B cell (primary cell): ENCODE measurements around the gene DNAH3. TPM values are rescaled to one million over a fixed set of nuclear protein-coding genes. Genes with fewer than 3 reads are reported as not detected.

ENCODE experiments used
- ATAC-seq: fragments of 200-7000 bp; cut with Tn5 transposase; one replicate; pipeline ENCODE4 v1.10.0; 2021; ENCODE audit warnings: low read depth, mild to moderate bottlenecking, moderate number of reproducible peaks, moderate library complexity
- CTCF ChIA-PET: fragments of 350-600 bp; sonication (Branson Sonifier 250); formaldehyde crosslinking; loops from one replicate; lab custom pipeline; 2021; ENCODE audit warnings: antibody characterized with exemption, inconsistent platforms; lab: Charles Lee
- POLR2A ChIA-PET: fragments of 350-600 bp; sonication (Branson Sonifier 250); formaldehyde crosslinking; loops from one replicate; lab custom pipeline; 2021; ENCODE audit warnings: antibody characterized with exemption; lab: Charles Lee
- DNase-seq: peaks from one replicate; pipeline ENCODE4 v3.0.0; 2013
- H2AFZ ChIP-seq: 2 replicates; pipeline ENCODE4 v1.6.1; 2012; ENCODE audit warnings: mild to moderate bottlenecking, low read depth, low read length; ENCODE audit not compliant: insufficient read depth, poor library complexity, severe bottlenecking
- H3K27ac ChIP-seq, 2 donors: 1 replicate in 1 of 2; 2 replicates in 1 of 2; pipeline ENCODE4 v1.5.1; 2012 to 2013; ENCODE audit warnings: low read length in 2 of 2, mild to moderate bottlenecking in 2 of 2, moderate library complexity in 1 of 2
- H3K27me3 ChIP-seq, 4 experiments: fragments of 200-600 bp in 1 of 4; sonication (generic) in 1 of 4; replicated peaks in 1 of 4; 1 replicate in 2 of 4; 2 replicates in 2 of 4; pipeline versions ENCODE4 v1.6.1 to v1.7.0; 2013 to 2016; ENCODE audit warnings: low read length in 3 of 4, mild to moderate bottlenecking in 2 of 4, mixed read lengths in 1 of 4, moderate library complexity in 1 of 4; ENCODE audit not compliant: insufficient read depth in 4 of 4, control insufficient read depth in 3 of 4; ENCODE audit errors: control extremely low read depth in 1 of 4
- H3K36me3 ChIP-seq, 2 experiments: replicated peaks in 1 of 2; 1 replicate in 1 of 2; 2 replicates in 1 of 2; pipeline versions ENCODE4 v1.6.1 to v1.7.1; 2013; ENCODE audit warnings: low read length in 1 of 2; ENCODE audit not compliant: insufficient read depth in 2 of 2, control insufficient read depth in 1 of 2; ENCODE audit errors: control extremely low read depth in 1 of 2, extremely low read depth in 1 of 2
- H3K4me1 ChIP-seq, 2 donors: fragments of 200-600 bp in 1 of 2; sonication (generic) in 1 of 2; 1 replicate in 1 of 2; 2 replicates in 1 of 2; pipeline versions ENCODE4 v1.5.1 to v1.6.1; 2013 to 2017; ENCODE audit warnings: low read length in 2 of 2; ENCODE audit not compliant: control insufficient read depth in 2 of 2, insufficient read depth in 2 of 2
- H3K4me2 ChIP-seq: replicated peaks from 2 replicates; pipeline ENCODE3; 2012; ENCODE audit warnings: mild to moderate bottlenecking, low read depth, low read length; ENCODE audit not compliant: poor library complexity, severe bottlenecking
- H3K4me3 ChIP-seq, 5 experiments: fragments of 200-600 bp in 1 of 5; sonication (generic) in 1 of 5; 1 replicate in 3 of 5; 2 replicates in 2 of 5; pipeline versions ENCODE4 v1.5.1 to v1.7.0; 2011 to 2016; ENCODE audit warnings: low read length in 4 of 5, mild to moderate bottlenecking in 4 of 5, low read depth in 2 of 5, control low read depth in 1 of 5, moderate library complexity in 1 of 5; ENCODE audit not compliant: insufficient read depth in 1 of 5; ENCODE audit errors: control extremely low read depth in 1 of 5, extremely low read depth in 1 of 5
- H3K79me2 ChIP-seq: fragments of 200-600 bp; sonication (generic); one replicate; pipeline ENCODE4 v1.6.0; 2016; ENCODE audit warnings: low read length; ENCODE audit not compliant: control insufficient read depth, insufficient read depth
- H3K9ac ChIP-seq: fragments of 200-600 bp; sonication (generic); 2 replicates; pipeline ENCODE4 v1.6.1; 2017; ENCODE audit warnings: mild to moderate bottlenecking, low read length, moderate library complexity
- H3K9me3 ChIP-seq, 3 donors: one replicate each; pipeline versions ENCODE4 v1.6.1 to v1.7.1; 2013; ENCODE audit warnings: low read length in 2 of 3; ENCODE audit not compliant: control insufficient read depth in 2 of 3, insufficient read depth in 1 of 3; ENCODE audit errors: control extremely low read depth in 1 of 3
- H4K20me1 ChIP-seq: 2 replicates; pipeline ENCODE4 v1.6.0; 2012; ENCODE audit warnings: mild to moderate bottlenecking, low read length; ENCODE audit not compliant: insufficient read depth, control insufficient read depth, poor library complexity, severe bottlenecking
- H3K27ac Mint-ChIP-seq: one replicate; pipeline ENCODE4 v1.8.0; 2021; ENCODE audit warnings: mixed read lengths
- H3K27me3 Mint-ChIP-seq: one replicate; pipeline ENCODE4 v1.8.0; 2021; ENCODE audit warnings: mixed read lengths
- H3K4me1 Mint-ChIP-seq: one replicate; pipeline ENCODE4 v1.8.0; 2021; ENCODE audit warnings: mixed read lengths
- H3K4me3 Mint-ChIP-seq: one replicate; pipeline ENCODE4 v1.8.0; 2021; ENCODE audit warnings: mixed read lengths
- H3K9me3 Mint-ChIP-seq: one replicate; pipeline ENCODE4 v1.8.0; 2022; ENCODE audit warnings: mixed read lengths; ENCODE audit not compliant: insufficient read depth
- EZH2 ChIP-seq: IDR thresholded peaks from 2 replicates; pipeline ENCODE4 v1.6.1; 2012; ENCODE audit warnings: borderline replicate concordance, low read depth, mild to moderate bottlenecking, moderate library complexity, low read length; ENCODE audit not compliant: insufficient read depth, poor library complexity, severe bottlenecking
- WGBS: methylation state at CpG from one replicate; pipeline ENCODE4 v1.1.5; 2013; ENCODE audit warnings: missing lambda C conversion rate; ENCODE audit not compliant: insufficient coverage; 5-methylcytosine and 5-hydroxymethylcytosine counted together
- intact Hi-C: fragments of 100-400 bp; cut with micrococcal nuclease; formaldehyde crosslinking; loops from one replicate; pipeline ENCODE4 v1.10.0; 2022
- polyA plus RNA-seq: library from polyadenylated mRNA; depleted of rRNA; stranded (reverse); fragments of >200 nt; gene quantifications from 2 replicates; pipeline ENCODE4 v1.2.3, GENCODE V29; 2012
- total RNA-seq, 2 donors: library from RNA; stranded (reverse); fragments of 120-200 nt in 1 of 2; gene quantifications; 1 replicate in 1 of 2; 2 replicates in 1 of 2; pipeline versions ENCODE4 v1.2.3 to v1.2.4, GENCODE V29; 2013 to 2022
- TF ChIP-seq, protein P1 (sequence below): fragments of 200-600 bp; IDR thresholded peaks from one replicate; pipeline ENCODE4 v1.8.0; 2022; ENCODE audit warnings: antibody characterized with exemption, mild to moderate bottlenecking

Gene DNAH3
- total and polyA plus RNA-seq, 2 donors (not counting 1 experiment from before 2014, with no cell fraction given), result not detected

DNA sequence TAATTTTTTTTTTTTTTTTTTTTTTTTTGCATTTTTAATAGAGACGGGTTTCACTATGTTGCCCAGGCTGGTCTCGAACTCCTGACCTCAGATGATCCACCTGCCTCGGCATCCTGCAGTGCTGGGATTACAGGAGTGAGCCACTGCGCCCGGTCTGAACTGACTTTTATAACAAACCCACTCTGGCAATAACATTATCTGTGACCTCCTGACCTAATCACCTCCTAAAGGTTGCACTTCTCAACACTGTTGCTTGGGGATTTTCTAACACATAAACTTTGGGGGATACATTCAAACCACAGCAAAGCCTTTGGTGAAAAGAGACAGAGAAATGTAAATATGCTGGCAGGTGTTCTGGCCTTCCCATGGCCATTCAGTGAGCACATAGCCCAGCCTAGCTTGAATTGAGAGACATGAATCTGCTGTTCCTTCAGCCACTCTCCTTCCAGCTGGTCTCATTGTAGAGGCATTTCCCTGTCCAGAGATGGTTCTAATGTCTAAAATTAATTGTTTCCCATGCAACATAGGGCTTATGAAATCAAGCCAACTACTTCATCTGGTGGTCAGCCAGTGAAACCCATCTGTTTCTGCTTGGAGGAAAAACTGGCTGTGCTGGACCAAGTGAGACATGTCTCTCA is 221.8 kb downstream of the DNAH3 start:
- no peak for TF ChIP-seq EZH2
- TF ChIP-seq, protein P1, sequence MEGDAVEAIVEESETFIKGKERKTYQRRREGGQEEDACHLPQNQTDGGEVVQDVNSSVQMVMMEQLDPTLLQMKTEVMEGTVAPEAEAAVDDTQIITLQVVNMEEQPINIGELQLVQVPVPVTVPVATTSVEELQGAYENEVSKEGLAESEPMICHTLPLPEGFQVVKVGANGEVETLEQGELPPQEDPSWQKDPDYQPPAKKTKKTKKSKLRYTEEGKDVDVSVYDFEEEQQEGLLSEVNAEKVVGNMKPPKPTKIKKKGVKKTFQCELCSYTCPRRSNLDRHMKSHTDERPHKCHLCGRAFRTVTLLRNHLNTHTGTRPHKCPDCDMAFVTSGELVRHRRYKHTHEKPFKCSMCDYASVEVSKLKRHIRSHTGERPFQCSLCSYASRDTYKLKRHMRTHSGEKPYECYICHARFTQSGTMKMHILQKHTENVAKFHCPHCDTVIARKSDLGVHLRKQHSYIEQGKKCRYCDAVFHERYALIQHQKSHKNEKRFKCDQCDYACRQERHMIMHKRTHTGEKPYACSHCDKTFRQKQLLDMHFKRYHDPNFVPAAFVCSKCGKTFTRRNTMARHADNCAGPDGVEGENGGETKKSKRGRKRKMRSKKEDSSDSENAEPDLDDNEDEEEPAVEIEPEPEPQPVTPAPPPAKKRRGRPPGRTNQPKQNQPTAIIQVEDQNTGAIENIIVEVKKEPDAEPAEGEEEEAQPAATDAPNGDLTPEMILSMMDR, result no peak

DNA sequence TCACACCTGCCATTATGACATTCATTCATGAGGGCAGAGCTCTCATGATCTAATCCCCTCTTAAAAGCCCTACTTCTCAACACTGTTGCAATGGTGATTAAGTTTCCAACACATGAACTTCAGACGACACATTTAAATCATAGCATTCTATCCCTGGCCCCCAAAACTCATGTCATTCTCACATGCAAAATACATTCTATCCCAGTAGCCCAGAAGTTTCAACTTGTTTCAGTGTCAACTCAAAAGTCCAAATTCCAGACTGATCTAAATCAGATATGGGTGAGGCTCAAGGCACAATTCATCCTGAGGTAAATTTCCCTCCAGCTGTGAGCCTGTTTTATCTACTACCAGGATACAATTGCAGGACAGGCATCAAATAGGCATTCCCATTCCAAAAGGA is 224.9 kb downstream of the DNAH3 start:
- H3K27ac ChIP-seq, result no peak overlapping the region
- no peak overlapping the region for H3K4me3 ChIP-seq
- H3K9me3 Mint-ChIP-seq, result no peaks in the 10 kb centered on the region
- no peaks in the 10 kb centered on the region for H3K27me3 ChIP-seq
- no peak overlapping the region for H3K4me3 Mint-ChIP-seq
- no peak overlapping the region for H3K27ac Mint-ChIP-seq
- H3K4me1 Mint-ChIP-seq, result no peaks in the 10 kb centered on the region
- DNase-seq, result no peak
- ChIA-PET POLR2A (no interaction called here), CTCF (no interaction called here)
- H3K36me3 ChIP-seq, result peaks cover 9 to 10% of the 10 kb centered on the region in 2 experiments
- no peaks in the 10 kb centered on the region for H4K20me1 ChIP-seq
- intact Hi-C loops, result no loop called here
- no peaks in the 10 kb centered on the region for H3K27me3 Mint-ChIP-seq
- ATAC-seq, result no peak
- H3K9me3 ChIP-seq, result no peaks in the 10 kb centered on the region
- H2AFZ ChIP-seq, result no peak overlapping the region
- H3K4me1 ChIP-seq, result no peaks in the 10 kb centered on the region
- no peak overlapping the region for H3K4me2 ChIP-seq
- TF ChIP-seq EZH2, result no peak
- TF ChIP-seq, protein P1, result no peak
- H3K9ac ChIP-seq, result no peak overlapping the region
- WGBS, result 89% methylated on average over 1 of the region's 1 CpG
- no peaks in the 10 kb centered on the region for H3K79me2 ChIP-seq

More for the DNA sequence above, 221.8 kb downstream of the DNAH3 start:
- POLR2A ChIA-PET, result no interaction called here
- peaks cover 8 to 9% of the 10 kb centered on the region in 2 experiments for H3K36me3 ChIP-seq
- no peaks in the 10 kb centered on the region for H3K4me1 ChIP-seq
- H3K4me2 ChIP-seq, result no peak overlapping the region
- no peak for ATAC-seq
- Mint-ChIP-seq H3K4me3 (no peak overlapping the region), H3K27ac (no peak overlapping the region), H3K9me3 (no peaks in the 10 kb centered on the region), H3K4me1 (no peaks in the 10 kb centered on the region), H3K27me3 (no peaks in the 10 kb centered on the region)
- no peak overlapping the region for H2AFZ ChIP-seq
- no peak overlapping the region for H3K4me3 ChIP-seq
- CTCF ChIA-PET, result no interaction called here
- H3K9ac ChIP-seq, result no peak overlapping the region
- intact Hi-C loops, result no loop called here
- no peaks in the 10 kb centered on the region for H3K9me3 ChIP-seq
- H3K27ac ChIP-seq, result no peak overlapping the region
- DNase-seq, result no peak
- 93% methylated on average over 3 of the region's 5 CpGs for WGBS
- H3K79me2 ChIP-seq, result no peaks in the 10 kb centered on the region
- H3K27me3 ChIP-seq, result no peaks in the 10 kb centered on the region
- H4K20me1 ChIP-seq, result no peaks in the 10 kb centered on the region
